Gastrocnemius medialis (tissue), 4 donors: Measurements from ENCODE around the gene TDRD3. TPM values are rescaled to one million over a fixed set of nuclear protein-coding genes. Genes with fewer than 3 reads are reported as not detected.

Source experiments
- ATAC-seq, 2 donors: fragments of 150-250 bp; one replicate each; pipeline ENCODE4 v1.9.1; 2016
- DNase-seq, 2 donors: peaks; one replicate each; pipeline ENCODE4 v3.0.0-alpha.2; 2019
- H3K27ac ChIP-seq, 4 donors: fragments of 200-600 bp; sonication (generic); 1 replicate in 1 of 4; 2 replicates in 3 of 4; pipeline ENCODE4 v1.5.1; 2016 to 2018; ENCODE audit warnings: mild to moderate bottlenecking in 2 of 4, moderate library complexity in 1 of 4
- H3K27me3 ChIP-seq, 3 donors: fragments of 200-600 bp; sonication (generic) in 2 of 3; 1 replicate in 1 of 3; 2 replicates in 2 of 3; pipeline versions ENCODE4 v1.5.1 to v1.6.0; 2016 to 2019; ENCODE audit warnings: mild to moderate bottlenecking in 1 of 3, moderate library complexity in 1 of 3
- H3K36me3 ChIP-seq, 2 donors: fragments of 200-600 bp; sonication (generic) in 1 of 2; one replicate each; pipeline ENCODE4 v1.5.1; 2017 to 2018
- H3K4me1 ChIP-seq, 2 donors: fragments of 200-600 bp; sonication (generic) in 1 of 2; one replicate each; pipeline ENCODE4 v1.5.1; 2016 to 2017; ENCODE audit warnings: mild to moderate bottlenecking in 2 of 2
- H3K4me3 ChIP-seq, 4 donors: fragments of 200-600 bp; sonication (generic) in 3 of 4; 1 replicate in 1 of 4; 2 replicates in 3 of 4; pipeline ENCODE4 v1.5.1; 2016 to 2019; ENCODE audit warnings: mild to moderate bottlenecking in 2 of 4
- H3K9me3 ChIP-seq, 3 donors: fragments of 200-600 bp; sonication (generic) in 2 of 3; 1 replicate in 1 of 3; 2 replicates in 2 of 3; pipeline ENCODE4 v1.5.1; 2016 to 2019
- CTCF ChIP-seq, 5 experiments: fragments of 450-650 bp in 3 of 5; fragments of 200-600 bp in 2 of 5; sonication (generic) in 2 of 5; IDR thresholded peaks in 4 of 5; conservative IDR thresholded peaks in 1 of 5; 1 replicate in 4 of 5; 2 replicates in 1 of 5; pipeline ENCODE4 v1.5.1; 2016 to 2019; ENCODE audit warnings: antibody characterized with exemption in 5 of 5, mild to moderate bottlenecking in 3 of 5, moderate library complexity in 3 of 5
- POLR2A ChIP-seq, 2 donors: fragments of 450-650 bp; IDR thresholded peaks; one replicate each; pipeline ENCODE4 v1.6.1; 2017; ENCODE audit warnings: antibody characterized with exemption in 2 of 2, mild to moderate bottlenecking in 2 of 2, moderate library complexity in 2 of 2
- in situ Hi-C, 4 donors: fragments of 200-750 bp; cut with MboI; loops; one replicate each; pipeline versions ENCODE4 v1.15.0 to v1.8.0; 2017; ENCODE audit warnings: low sequenced_read_pairs in 4 of 4
- intact Hi-C: fragments of 100-400 bp; cut with DNase I; formaldehyde crosslinking; loops from one replicate; pipeline ENCODE4 v1.15.1; 2023; ENCODE audit warnings: low total_unique reads
- total RNA-seq, 4 donors: library from RNA; depleted of rRNA; stranded (reverse); fragments of >200 nt; gene quantifications; one replicate each; pipeline versions ENCODE4 v1.1.0 to v1.2.3, GENCODE V29; 2016

TDRD3 gene
- total RNA-seq, 4 donors from 2014 or later, result 13.1 to 37.8 (median 17.7) TPM

GRCh38 chr13:60604058-60604457 is 207.0 kb downstream of the TDRD3 start:
- intact Hi-C loops, result no loop called here
- no peaks in the 10 kb centered on the region for H3K36me3 ChIP-seq
- no peak overlapping the region for H3K4me3 ChIP-seq
- no peaks in the 10 kb centered on the region for H3K9me3 ChIP-seq
- ATAC-seq, result no peak
- in situ Hi-C loops, result no loop called here
- no peak overlapping the region for H3K27ac ChIP-seq
- no peak for DNase-seq
- TF ChIP-seq CTCF (IDR thresholded peaks at IDR 0.05 in 4 of 5, conservative IDR thresholded peaks at IDR 0.05 in 1 of 5) (no peak), POLR2A (IDR thresholded peaks at IDR 0.05) (no peak)
- no peaks in the 10 kb centered on the region for H3K4me1 ChIP-seq
- H3K27me3 ChIP-seq, result no peaks in the 10 kb centered on the region

GRCh38 chr13:60608954-60609353 is 211.9 kb downstream of the TDRD3 start:
- no peak overlapping the region for H3K27ac ChIP-seq
- H3K4me1 ChIP-seq, result no peaks in the 10 kb centered on the region
- in situ Hi-C loops (no loop called here), intact Hi-C loops (no loop called here)
- TF ChIP-seq POLR2A (IDR thresholded peaks at IDR 0.05) (no peak), CTCF (IDR thresholded peaks at IDR 0.05 in 4 of 5, conservative IDR thresholded peaks at IDR 0.05 in 1 of 5) (no peak)
- H3K9me3 ChIP-seq, result no peaks in the 10 kb centered on the region
- DNase-seq (no peak), ATAC-seq (no peak)
- H3K27me3 ChIP-seq, result no peaks in the 10 kb centered on the region
- H3K4me3 ChIP-seq, result no peak overlapping the region
- no peaks in the 10 kb centered on the region for H3K36me3 ChIP-seq

GRCh38 chr13:60611523-60611922 is 214.5 kb downstream of the TDRD3 start:
- TF ChIP-seq CTCF (IDR thresholded peaks at IDR 0.05 in 4 of 5, conservative IDR thresholded peaks at IDR 0.05 in 1 of 5) (no peak), POLR2A (IDR thresholded peaks at IDR 0.05) (no peak)
- Histone ChIP-seq H3K36me3 (no peaks in the 10 kb centered on the region), H3K9me3 (no peaks in the 10 kb centered on the region), H3K27ac (no peak overlapping the region), H3K27me3 (no peaks in the 10 kb centered on the region), H3K4me3 (no peak overlapping the region), H3K4me1 (no peaks in the 10 kb centered on the region)
- DNase-seq, result no peak
- ATAC-seq, result no peak
- in situ Hi-C loops, result no loop called here
- intact Hi-C loops, result no loop called here

GRCh38 chr13:60612593-60612992 is 215.6 kb downstream of the TDRD3 start:
- in situ Hi-C loops, result no loop called here
- Histone ChIP-seq H3K9me3 (no peaks in the 10 kb centered on the region), H3K4me3 (no peak overlapping the region), H3K4me1 (no peaks in the 10 kb centered on the region), H3K36me3 (no peaks in the 10 kb centered on the region), H3K27me3 (no peaks in the 10 kb centered on the region), H3K27ac (no peak overlapping the region)
- intact Hi-C loops, result no loop called here
- TF ChIP-seq CTCF (IDR thresholded peaks at IDR 0.05 in 4 of 5, conservative IDR thresholded peaks at IDR 0.05 in 1 of 5) (no peak), POLR2A (IDR thresholded peaks at IDR 0.05) (no peak)
- ATAC-seq, result no peak
- no peak for DNase-seq

GRCh38 chr13:60613080-60613479 is 216.1 kb downstream of the TDRD3 start:
- Histone ChIP-seq H3K27ac (no peak overlapping the region), H3K27me3 (no peaks in the 10 kb centered on the region), H3K36me3 (no peaks in the 10 kb centered on the region), H3K4me3 (no peak overlapping the region), H3K9me3 (no peaks in the 10 kb centered on the region), H3K4me1 (no peaks in the 10 kb centered on the region)
- ATAC-seq, result no peak
- intact Hi-C loops, result no loop called here
- TF ChIP-seq POLR2A (IDR thresholded peaks at IDR 0.05), result no peak
- TF ChIP-seq CTCF (IDR thresholded peaks at IDR 0.05 in 4 of 5, conservative IDR thresholded peaks at IDR 0.05 in 1 of 5), result no peak
- no peak for DNase-seq
- in situ Hi-C loops, result no loop called here
